Fibroblast of skin of left quadriceps (primary cell): ENCODE results near the gene RSPH4A.
"Not testable (repeated sequence)": the region's sequence is repeated elsewhere in the genome, so short reads cannot be mapped to it uniquely, and the experiment has no call there.

Experiments used
- DNase-seq, 2 experiments: peaks; one replicate each; pipeline ENCODE4 v3.0.0-alpha.2; 2013; ENCODE audit warnings: low read depth in 2 of 2

RSPH4A gene

GRCh38 chr6:116615937-116616736 is at the start of gene RSPH4A:
Gene RSPH4A (plus strand): TSS chr6:116616479. CDS start chr6:116616624, 145 bp downstream.
- DNase-seq = peak; percentile 86 to 90

GRCh38 chr6:116568111-116568510 is 48.2 kb upstream of the RSPH4A start:
- DNase-seq = no peak

GRCh38 chr6:116568821-116569755 is 47.2 kb upstream of the RSPH4A start:
- no peak for DNase-seq

- peak; percentile 99 for DNase-seq
These were observed 45.2 kb upstream of the RSPH4A start, which contains the start of gene RWDD1 for GRCh38 chr6:116570856-116571682. Gene RWDD1 (plus strand): TSS chr6:116571504. CDS start chr6:116571583, 79 bp downstream.

GRCh38 chr6:116571683-116572000 is 44.6 kb upstream of the RSPH4A start:
- DNase-seq = no peak

GRCh38 chr6:116572162-116572561 is 44.1 kb upstream of the RSPH4A start:
- DNase-seq = no peak

GRCh38 chr6:116575227-116575626 is 41.1 kb upstream of the RSPH4A start:
- no peak for DNase-seq

- DNase-seq = no peak
These were observed 38.8 kb upstream of the RSPH4A start for GRCh38 chr6:116577486-116577885.

GRCh38 chr6:116578335-116578734 is 37.9 kb upstream of the RSPH4A start:
- DNase-seq = no peak

GRCh38 chr6:116579143-116579542 is 37.1 kb upstream of the RSPH4A start:
- DNase-seq = no peak

- DNase-seq = peak; percentile 49 to 52
These were observed 36.1 kb upstream of the RSPH4A start for GRCh38 chr6:116580198-116580597.

- DNase-seq = no peak
These were observed 30.0 kb upstream of the RSPH4A start for GRCh38 chr6:116586276-116586675.

- DNase-seq = no peak
These were observed 29.5 kb upstream of the RSPH4A start for GRCh38 chr6:116586738-116587137.

GRCh38 chr6:116595247-116595646 is 21.0 kb upstream of the RSPH4A start:
- DNase-seq = no peak

GRCh38 chr6:116596815-116597214 is 19.5 kb upstream of the RSPH4A start:
- DNase-seq = peak in 1 of 2 experiments; percentile 3

GRCh38 chr6:116603916-116604315 is 12.4 kb upstream of the RSPH4A start:
- DNase-seq = not testable (repeated sequence)

- DNase-seq = not testable (repeated sequence)
These were observed 11.4 kb upstream of the RSPH4A start for GRCh38 chr6:116604868-116605267.

GRCh38 chr6:116605935-116606334 is 10.3 kb upstream of the RSPH4A start:
- no peak for DNase-seq

GRCh38 chr6:116611056-116611455 is 5.2 kb upstream of the RSPH4A start:
- DNase-seq = no peak

GRCh38 chr6:116616737-116617053 is 416 bp downstream of the RSPH4A start:
- no peak for DNase-seq

GRCh38 chr6:116624036-116624805 is 7.9 kb downstream of the RSPH4A start:
- DNase-seq = no peak
